Adipocyte (in vitro differentiated cells): ENCODE data around the gene TMBIM4.
"Not testable (repeated sequence)": the region's sequence is repeated elsewhere in the genome, so short reads cannot be mapped to it uniquely, and the experiment has no call there.

Source experiments
- DNase-seq: peaks from one replicate; pipeline ENCODE4 v3.0.0-alpha.2; 2015; ENCODE audit warnings: low read depth
- H3K27me3 ChIP-seq: replicated peaks from 2 replicates; pipeline ENCODE4 v1.7.0; 2013; ENCODE audit warnings: mild to moderate bottlenecking, low read length, moderate library complexity; ENCODE audit not compliant: control insufficient read depth, insufficient read depth
- H3K36me3 ChIP-seq: 2 replicates; pipeline ENCODE4 v1.7.0; 2013; ENCODE audit warnings: low read length, mild to moderate bottlenecking, moderate library complexity; ENCODE audit not compliant: control insufficient read depth, insufficient read depth, severe bottlenecking
- H3K4me1 ChIP-seq: 2 replicates; pipeline ENCODE4 v1.7.0; 2013; ENCODE audit warnings: mild to moderate bottlenecking, low read length, moderate library complexity; ENCODE audit not compliant: control insufficient read depth, insufficient read depth
- H3K4me3 ChIP-seq: 2 replicates; pipeline ENCODE4 v1.7.0; 2013; ENCODE audit warnings: mild to moderate bottlenecking, low read length, moderate library complexity
- H3K9ac ChIP-seq: 2 replicates; pipeline ENCODE4 v1.7.0; 2013; ENCODE audit warnings: mild to moderate bottlenecking, low read length, moderate library complexity
- H3K9me3 ChIP-seq: 2 replicates; pipeline ENCODE4 v1.7.0; 2013; ENCODE audit warnings: mild to moderate bottlenecking, low read length, moderate library complexity; ENCODE audit not compliant: control insufficient read depth

Gene TMBIM4, protein sequence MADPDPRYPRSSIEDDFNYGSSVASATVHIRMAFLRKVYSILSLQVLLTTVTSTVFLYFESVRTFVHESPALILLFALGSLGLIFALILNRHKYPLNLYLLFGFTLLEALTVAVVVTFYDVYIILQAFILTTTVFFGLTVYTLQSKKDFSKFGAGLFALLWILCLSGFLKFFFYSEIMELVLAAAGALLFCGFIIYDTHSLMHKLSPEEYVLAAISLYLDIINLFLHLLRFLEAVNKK

DNA sequence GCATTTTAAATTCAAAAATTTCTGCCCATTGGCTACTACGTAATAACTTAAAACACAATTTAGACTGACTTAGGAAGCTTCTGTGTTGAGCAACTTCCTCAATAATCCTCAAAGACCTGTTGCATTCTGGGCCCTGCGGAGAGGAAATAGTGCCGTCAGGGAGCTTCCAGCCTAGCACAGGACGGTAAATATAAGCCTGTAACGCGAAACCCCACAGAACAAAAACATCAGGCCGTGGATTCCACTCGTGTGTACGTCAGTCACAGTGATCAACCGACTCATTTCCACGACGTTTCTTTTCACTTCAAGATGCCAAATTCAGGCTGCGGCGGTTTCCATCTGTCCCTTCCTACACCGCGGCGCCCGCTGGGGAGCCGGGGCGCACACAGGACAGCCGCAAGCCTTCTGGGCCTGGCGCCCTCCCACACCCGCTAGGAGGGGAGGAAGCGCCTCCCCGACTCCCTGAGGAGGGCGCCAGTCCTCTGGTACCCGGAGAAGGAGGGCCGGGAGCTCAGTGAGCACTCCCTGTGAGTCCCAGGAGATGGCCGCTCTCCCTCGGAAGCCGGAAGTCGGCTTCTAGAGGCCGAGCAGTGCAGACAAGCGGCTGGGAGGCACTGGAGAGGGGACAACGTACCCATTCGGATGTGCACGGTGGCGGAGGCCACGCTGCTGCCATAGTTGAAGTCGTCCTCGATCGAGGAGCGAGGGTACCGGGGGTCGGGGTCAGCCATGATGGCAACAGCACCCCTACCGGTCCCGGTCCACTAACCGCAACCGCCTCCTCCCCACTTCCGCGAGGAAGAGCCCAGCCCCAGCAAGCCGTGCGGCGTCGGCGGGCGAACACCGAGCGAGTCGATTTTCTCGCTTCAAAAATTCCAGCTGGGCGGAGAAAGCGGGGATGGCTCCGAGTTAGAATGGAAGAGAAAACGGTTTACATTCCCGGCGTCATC, at the start of gene TMBIM4:
TSS of gene TMBIM4 (minus strand) at position 776 of the 950 bp plus-strand sequence. CDS start at position 731, 45 bp downstream.
- Histone ChIP-seq H3K9ac (peak within 1 kb of the TSS; percentile 96), H3K27me3 (no peaks in the 10 kb centered on the region), H3K36me3 (peaks cover 4% of the 10 kb centered on the region), H3K4me1 (peaks cover 13% of the 10 kb centered on the region), H3K4me3 (peak within 1 kb of the TSS; percentile 98), H3K9me3 (peaks cover 7% of the 10 kb centered on the region)
- DNase-seq, result peak; percentile 95

DNA sequence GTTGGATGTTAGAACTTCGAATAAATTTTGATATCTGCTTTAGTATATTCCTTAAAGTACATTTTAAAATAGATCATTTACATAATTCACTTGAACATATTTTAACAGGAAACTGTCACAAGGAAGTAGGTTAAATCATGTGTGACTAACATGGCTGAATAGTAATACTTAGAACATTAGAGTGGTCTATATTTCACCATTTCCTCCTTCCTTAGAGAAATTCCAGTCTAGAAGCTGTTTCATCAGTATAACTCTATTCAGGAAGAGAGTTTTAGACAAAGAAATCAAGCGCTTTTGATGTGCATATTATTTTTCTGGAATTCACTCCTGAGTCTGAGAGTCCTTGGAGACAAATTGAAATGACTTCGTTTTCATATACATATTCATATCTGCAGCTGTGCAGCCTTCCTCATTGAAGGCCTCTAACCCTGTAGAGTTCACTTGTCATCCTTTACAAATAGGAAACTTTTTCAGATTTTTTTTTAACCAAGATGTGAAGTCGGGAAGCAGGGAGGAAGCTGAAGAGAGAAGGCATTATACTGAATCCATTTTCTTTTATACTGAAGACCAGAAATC, 47.6 kb upstream of the TMBIM4 start:
- H3K4me3 ChIP-seq, result no peak overlapping the region
- H3K4me1 ChIP-seq, result peaks cover 8% of the 10 kb centered on the region
- peaks cover 76% of the 10 kb centered on the region for H3K36me3 ChIP-seq
- no peak overlapping the region for H3K9ac ChIP-seq
- no peak for DNase-seq
- no peaks in the 10 kb centered on the region for H3K27me3 ChIP-seq
- H3K9me3 ChIP-seq, result peaks cover 8% of the 10 kb centered on the region

DNA sequence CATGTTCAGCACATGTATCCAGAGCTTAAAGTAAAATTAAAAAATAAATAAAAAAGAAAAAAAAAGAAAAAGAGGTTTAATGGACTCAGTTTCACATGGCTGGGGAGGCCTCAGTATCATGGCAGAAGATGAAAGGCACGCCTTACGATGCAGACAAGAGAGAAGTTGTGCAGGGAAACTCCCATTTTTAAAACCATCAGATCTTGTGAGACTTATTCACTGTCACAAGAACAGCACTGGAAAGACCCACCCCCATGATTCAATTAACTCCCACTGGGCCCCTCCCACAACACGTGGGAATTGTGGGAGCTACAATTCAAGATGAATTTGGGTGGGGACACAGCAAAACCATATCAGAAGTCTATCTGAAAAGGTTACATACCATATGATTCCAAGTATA, 43.2 kb upstream of the TMBIM4 start:
- not testable (repeated sequence) for DNase-seq, H3K9ac ChIP-seq, H3K9me3 ChIP-seq, H3K27me3 ChIP-seq, H3K4me3 ChIP-seq
- Histone ChIP-seq H3K36me3 (peaks cover 51% of the 10 kb centered on the region), H3K4me1 (peaks cover 27% of the 10 kb centered on the region)

DNA sequence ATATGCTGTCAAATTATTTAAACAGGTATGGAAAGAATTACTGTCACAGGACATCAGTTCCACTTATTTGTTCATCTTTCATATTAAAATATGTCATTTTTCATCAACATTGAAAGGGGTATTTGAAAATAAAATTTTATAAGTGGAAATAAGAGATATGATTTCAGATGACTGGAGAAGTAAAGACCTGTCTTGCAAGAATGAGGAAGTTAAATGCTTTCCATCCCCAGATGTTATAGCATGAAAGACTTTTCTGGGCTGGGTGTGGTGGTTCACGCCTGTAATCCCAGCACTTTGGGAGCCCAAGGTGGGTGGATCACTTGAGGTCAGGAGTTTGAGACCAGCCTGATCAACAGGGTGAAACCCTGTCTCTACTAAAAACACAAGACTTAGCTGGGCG, 41.8 kb upstream of the TMBIM4 start:
- not testable (repeated sequence) for H3K9me3 ChIP-seq, H3K27me3 ChIP-seq, DNase-seq, H3K9ac ChIP-seq, H3K4me3 ChIP-seq
- Histone ChIP-seq H3K4me1 (peaks cover 27% of the 10 kb centered on the region), H3K36me3 (peaks cover 46% of the 10 kb centered on the region)

DNA sequence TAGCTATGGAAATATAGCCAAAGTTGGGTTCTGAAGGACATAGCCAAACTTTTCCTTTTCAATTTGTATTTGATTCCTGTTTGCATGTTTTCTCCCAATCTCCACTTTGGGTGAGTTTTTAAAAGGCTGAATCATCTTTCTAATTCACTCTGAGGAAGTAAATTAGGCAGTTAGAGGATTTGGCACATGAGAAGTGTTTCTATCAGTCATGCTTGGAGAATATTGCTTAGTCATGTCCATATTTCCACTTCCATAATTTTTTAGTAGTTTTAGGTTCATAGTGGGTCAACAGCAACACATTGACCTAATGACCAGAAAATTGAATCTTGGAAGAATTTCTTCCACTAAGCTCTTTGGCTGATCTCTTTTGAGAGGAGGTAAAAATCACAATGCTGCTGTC, 41.0 kb upstream of the TMBIM4 start:
- no peak for DNase-seq
- H3K27me3 ChIP-seq, result no peaks in the 10 kb centered on the region
- peaks cover 44% of the 10 kb centered on the region for H3K36me3 ChIP-seq

DNA sequence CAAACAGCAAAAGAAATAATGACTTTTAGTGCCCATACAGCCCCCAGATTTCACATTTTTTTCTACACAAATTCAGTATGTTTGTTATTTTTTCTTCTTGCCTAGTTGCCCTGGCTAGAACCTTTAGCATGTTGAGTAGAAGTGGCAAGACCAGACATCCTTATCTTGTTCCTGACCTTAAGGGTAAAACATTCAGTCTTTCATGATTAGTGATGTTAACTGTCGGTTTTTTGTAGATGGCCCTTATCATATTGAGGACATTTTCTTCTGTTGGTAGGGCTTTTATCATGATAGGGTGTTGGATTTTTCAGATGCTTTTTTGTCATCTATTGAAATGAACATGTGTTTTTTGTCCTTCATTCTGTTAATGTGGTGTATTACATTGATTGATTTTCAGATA, 36.3 kb upstream of the TMBIM4 start:
- H3K36me3 ChIP-seq, result peaks cover 32% of the 10 kb centered on the region
- H3K4me3 ChIP-seq, result no peak overlapping the region
- no peaks in the 10 kb centered on the region for H3K27me3 ChIP-seq
- H3K9me3 ChIP-seq, result peaks cover 3% of the 10 kb centered on the region
- DNase-seq, result no peak
- no peak overlapping the region for H3K9ac ChIP-seq
- peaks cover 16% of the 10 kb centered on the region for H3K4me1 ChIP-seq

More for the DNA sequence above, 41.0 kb upstream of the TMBIM4 start:
- H3K4me1 ChIP-seq, result peaks cover 27% of the 10 kb centered on the region
- peak overlapping the region; percentile 48 for H3K4me3 ChIP-seq
- H3K9me3 ChIP-seq, result peaks cover 3% of the 10 kb centered on the region
- peak overlapping the region; percentile 55 for H3K9ac ChIP-seq

DNA sequence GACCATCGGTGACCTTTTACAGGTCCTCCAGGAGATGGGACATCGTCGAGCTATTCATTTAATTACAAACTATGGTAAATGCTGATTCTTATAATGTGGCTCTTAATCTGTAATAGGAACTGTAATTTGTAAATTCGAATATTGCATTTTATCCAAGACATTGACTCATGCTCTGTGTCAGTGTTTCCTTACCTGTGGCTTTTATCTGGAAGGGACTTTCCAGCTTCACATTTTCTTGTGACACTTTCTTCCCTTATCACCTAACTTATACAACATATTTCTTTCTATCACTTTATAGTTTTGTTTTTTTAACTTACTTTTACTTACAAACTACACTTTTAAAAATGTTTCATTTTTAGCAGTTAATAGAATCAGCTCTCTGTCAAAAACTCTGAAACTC, 34.0 kb upstream of the TMBIM4 start:
- peaks cover 32% of the 10 kb centered on the region for H3K36me3 ChIP-seq
- no peak overlapping the region for H3K9ac ChIP-seq

DNA sequence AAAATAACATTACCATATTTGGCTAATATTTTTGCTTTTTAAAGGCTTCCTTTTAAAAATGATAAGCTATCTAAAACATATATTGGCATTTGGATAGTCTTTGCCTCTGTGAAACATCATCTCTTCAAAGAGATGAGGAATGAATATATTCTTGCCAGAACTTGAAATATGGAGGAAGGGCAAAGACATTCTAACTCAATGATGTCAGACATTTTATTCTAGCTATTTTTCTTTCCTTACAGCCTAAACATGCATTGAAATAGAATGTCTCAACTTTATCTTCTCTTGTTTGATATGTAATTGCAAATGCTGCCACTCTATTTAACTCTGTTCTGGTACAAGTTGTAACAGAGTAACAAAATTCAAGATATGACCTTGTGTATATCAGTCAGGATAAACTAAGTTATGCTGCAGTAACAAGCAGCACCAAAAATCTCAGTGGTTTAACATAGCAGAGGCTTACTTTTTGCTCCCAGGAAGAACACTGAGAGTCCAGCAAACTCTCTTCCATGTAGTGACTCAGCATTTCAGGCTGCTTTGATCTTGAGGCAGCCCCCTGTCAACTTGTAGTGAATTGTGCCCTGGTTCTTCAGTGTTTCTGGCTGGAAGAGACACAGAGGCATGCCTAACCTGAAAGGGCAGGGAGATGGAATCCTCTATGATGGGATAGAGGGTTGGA, 30.2 kb upstream of the TMBIM4 start:
- Histone ChIP-seq H3K9ac (no peak overlapping the region), H3K4me1 (peaks cover 33% of the 10 kb centered on the region), H3K4me3 (no peak overlapping the region), H3K27me3 (no peaks in the 10 kb centered on the region), H3K36me3 (peaks cover 19% of the 10 kb centered on the region), H3K9me3 (peaks cover 4% of the 10 kb centered on the region)
- DNase-seq, result no peak

More for the DNA sequence above, 34.0 kb upstream of the TMBIM4 start:
- H3K9me3 ChIP-seq, result peaks cover 7% of the 10 kb centered on the region
- H3K4me1 ChIP-seq, result peaks cover 11% of the 10 kb centered on the region
- no peak overlapping the region for H3K4me3 ChIP-seq
- H3K27me3 ChIP-seq, result no peaks in the 10 kb centered on the region
- no peak for DNase-seq

DNA sequence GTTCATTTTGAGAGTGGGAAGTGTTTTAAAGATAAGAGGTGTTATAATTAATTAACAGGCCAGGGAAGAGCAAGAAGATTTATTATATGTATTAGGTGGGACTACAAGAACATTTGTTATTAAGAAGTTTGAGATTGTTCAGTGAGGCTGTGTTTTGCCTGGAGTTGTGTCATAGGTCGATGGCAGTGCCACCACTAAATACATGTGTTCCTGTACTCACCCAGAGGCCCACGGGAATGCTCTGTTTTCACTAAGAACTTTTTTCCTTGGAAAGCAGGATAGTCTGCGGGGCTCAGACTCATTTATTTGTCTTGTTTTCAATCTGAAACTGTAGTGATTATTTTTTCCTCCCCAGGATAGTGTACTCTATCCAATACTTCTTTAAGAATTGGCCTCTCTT, 29.3 kb upstream of the TMBIM4 start:
- Histone ChIP-seq H3K4me3 (no peak overlapping the region), H3K4me1 (peaks cover 33% of the 10 kb centered on the region), H3K27me3 (no peaks in the 10 kb centered on the region), H3K9ac (no peak overlapping the region), H3K9me3 (peaks cover 4% of the 10 kb centered on the region), H3K36me3 (peaks cover 17% of the 10 kb centered on the region)
- no peak for DNase-seq

DNA sequence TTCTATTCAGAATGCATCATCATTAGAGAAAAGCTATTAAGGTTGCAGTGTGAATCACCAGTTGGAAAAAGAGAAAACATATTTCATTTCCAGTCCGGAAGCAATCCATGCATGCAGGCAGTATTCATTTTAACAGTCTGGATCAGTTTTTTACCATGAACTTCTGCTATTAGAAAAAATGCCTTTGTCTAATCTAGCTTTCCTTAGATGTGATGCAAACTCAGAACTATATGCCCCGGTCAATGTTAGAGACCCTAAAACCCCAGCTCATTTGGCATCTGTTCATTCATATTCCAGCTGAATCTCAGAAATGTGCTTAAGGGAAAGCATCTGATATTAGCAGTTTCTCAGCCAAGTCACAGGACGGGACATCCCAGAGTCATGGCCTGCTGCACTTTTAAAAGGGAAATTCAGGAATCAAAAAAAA, 27.7 kb upstream of the TMBIM4 start:
- no peak for DNase-seq
- H3K27me3 ChIP-seq, result no peaks in the 10 kb centered on the region
- H3K4me1 ChIP-seq, result peaks cover 33% of the 10 kb centered on the region
- peaks cover 4% of the 10 kb centered on the region for H3K9me3 ChIP-seq
- H3K4me3 ChIP-seq, result peak overlapping the region; percentile 68
- H3K36me3 ChIP-seq, result peaks cover 19% of the 10 kb centered on the region
- H3K9ac ChIP-seq, result peak overlapping the region; percentile 33
